GM23338 (cell line): ENCODE measurements around the gene JRKL. TPM values are rescaled to one million over a fixed set of nuclear protein-coding genes. Genes with fewer than 3 reads are reported as not detected.

Source experiments
- ATAC-seq: fragments of 200-7000 bp; cut with Tn5 transposase; 3 replicates; pipeline ENCODE4 v1.9.1; 2020
- DNase-seq: peaks from one replicate; pipeline ENCODE4 v3.0.0-alpha.2; 2015; ENCODE audit warnings: low spot score
- H2AFZ ChIP-seq: fragments of 200-600 bp; sonication (generic); 2 replicates; pipeline ENCODE4 v1.8.0; 2016; ENCODE audit warnings: antibody characterized with exemption, mild to moderate bottlenecking, moderate library complexity
- H3F3A ChIP-seq: fragments of 200-600 bp; sonication (generic); replicated peaks from 2 replicates; pipeline ENCODE4 v1.8.0; 2017; ENCODE audit warnings: antibody characterized with exemption, mixed run types, low read depth
- H3K27ac ChIP-seq: fragments of 200-600 bp; sonication (generic); 2 replicates; pipeline ENCODE4 v1.6.1; 2016; ENCODE audit warnings: low read depth
- H3K27me3 ChIP-seq: fragments of 200-600 bp; sonication (generic); 2 replicates; pipeline ENCODE4 v1.8.0; 2016; ENCODE audit warnings: mild to moderate bottlenecking, mixed run types, moderate library complexity; ENCODE audit not compliant: insufficient read depth
- H3K36me3 ChIP-seq: fragments of 200-600 bp; sonication (generic); 2 replicates; pipeline ENCODE4 v1.8.0; 2016; ENCODE audit warnings: mild to moderate bottlenecking; ENCODE audit not compliant: insufficient read depth
- H3K4me1 ChIP-seq: fragments of 200-600 bp; sonication (generic); 2 replicates; pipeline ENCODE4 v1.8.0; 2016; ENCODE audit warnings: mild to moderate bottlenecking, moderate library complexity; ENCODE audit not compliant: insufficient read depth
- H3K4me2 ChIP-seq: fragments of 200-600 bp; sonication (generic); 2 replicates; pipeline ENCODE4 v1.7.1; 2017; ENCODE audit warnings: mixed run types
- H3K4me3 ChIP-seq: fragments of 200-600 bp; sonication (generic); 2 replicates; pipeline ENCODE4 v1.6.1; 2016; ENCODE audit warnings: mixed run types
- H3K79me2 ChIP-seq: fragments of 200-600 bp; sonication (generic); replicated peaks from 2 replicates; pipeline ENCODE4 v1.8.0; 2017; ENCODE audit warnings: mild to moderate bottlenecking; ENCODE audit not compliant: insufficient read depth
- H3K9me2 ChIP-seq: fragments of 200-600 bp; sonication (generic); 2 replicates; pipeline ENCODE4 v1.8.0; 2017; ENCODE audit not compliant: insufficient read depth
- H4K20me1 ChIP-seq: fragments of 200-600 bp; sonication (generic); replicated peaks from 2 replicates; pipeline ENCODE4 v1.8.0; 2017; ENCODE audit warnings: mild to moderate bottlenecking; ENCODE audit not compliant: insufficient read depth
- H3K27ac Mint-ChIP-seq: 2 replicates; pipeline ENCODE4 v1.8.0; 2020; ENCODE audit warnings: inconsistent platforms, mild to moderate bottlenecking, moderate library complexity, mixed read lengths
- H3K27me3 Mint-ChIP-seq: 3 replicates; pipeline ENCODE4 v1.8.0; 2022; ENCODE audit warnings: low read depth, mild to moderate bottlenecking, moderate library complexity, mixed read lengths, inconsistent platforms; ENCODE audit not compliant: insufficient read depth, poor library complexity
- H3K36me3 Mint-ChIP-seq: 3 replicates; pipeline ENCODE4 v1.8.0; 2021; ENCODE audit warnings: low read depth, mild to moderate bottlenecking, inconsistent platforms, moderate library complexity, mixed read lengths
- H3K4me1 Mint-ChIP-seq: 3 replicates; pipeline ENCODE4 v1.8.0; 2020; ENCODE audit warnings: mild to moderate bottlenecking, inconsistent platforms, mixed read lengths
- H3K4me3 Mint-ChIP-seq: 3 replicates; pipeline ENCODE4 v1.8.0; 2021; ENCODE audit warnings: moderate library complexity, mild to moderate bottlenecking, inconsistent platforms, mixed read lengths
- H3K9me3 Mint-ChIP-seq: 3 replicates; pipeline ENCODE4 v1.8.0; 2020; ENCODE audit warnings: moderate library complexity, mild to moderate bottlenecking, inconsistent platforms, mixed read lengths
- CREB1 ChIP-seq: fragments of 250-450 bp; sonication (Bioruptor Pico); IDR thresholded peaks from 2 replicates; pipeline ENCODE4 v1.5.0; 2020; ENCODE audit warnings: low read depth, mild to moderate bottlenecking, moderate library complexity
- CTCF ChIP-seq, 2 experiments: fragments of 200-600 bp in 1 of 2; sonication (generic) in 1 of 2; conservative IDR thresholded peaks; 2 replicates each; pipeline versions ENCODE4 v1.5.1 to v1.6.1; 2016 to 2017; ENCODE audit warnings: antibody characterized with exemption in 2 of 2, low read depth in 2 of 2, mild to moderate bottlenecking in 2 of 2, moderate library complexity in 1 of 2
- ETS1 ChIP-seq: IDR thresholded peaks from 2 replicates; pipeline ENCODE4 v1.6.1; 2016; ENCODE audit warnings: antibody characterized with exemption
- EZH2 ChIP-seq: fragments of 200-600 bp; sonication (generic); IDR thresholded peaks from one replicate; pipeline ENCODE4 v1.8.0; 2017; ENCODE audit warnings: antibody characterized with exemption, mild to moderate bottlenecking, low read depth; ENCODE audit not compliant: unreplicated experiment
- EZH2phosphoT487 ChIP-seq: fragments of 200-600 bp; sonication (generic); IDR thresholded peaks from one replicate; pipeline ENCODE4 v1.8.1; 2018; ENCODE audit warnings: antibody characterized with exemption; ENCODE audit not compliant: unreplicated experiment
- JUNB ChIP-seq: IDR thresholded peaks from one replicate; pipeline ENCODE4 v1.6.1; 2016; ENCODE audit warnings: antibody characterized with exemption; ENCODE audit not compliant: unreplicated experiment
- NANOG ChIP-seq: IDR thresholded peaks from 2 replicates; pipeline ENCODE4 v1.6.1; 2016; ENCODE audit warnings: antibody characterized with exemption, borderline replicate concordance
- POLR2AphosphoS5 ChIP-seq: IDR thresholded peaks from 2 replicates; pipeline ENCODE4 v1.6.1; 2016; ENCODE audit warnings: antibody characterized with exemption, low read depth
- REST ChIP-seq: IDR thresholded peaks from one replicate; pipeline ENCODE4 v1.6.1; 2018; ENCODE audit warnings: antibody characterized with exemption; ENCODE audit not compliant: unreplicated experiment
- ZNF114 ChIP-seq: fragments of 250-450 bp; sonication (Bioruptor Pico); IDR thresholded peaks from 2 replicates; pipeline ENCODE4 v1.5.0; 2020; ENCODE audit warnings: mild to moderate bottlenecking, moderate library complexity
- ZNF331 ChIP-seq: fragments of 250-450 bp; sonication (Bioruptor Pico); IDR thresholded peaks from 2 replicates; pipeline ENCODE4 v1.5.0; 2020; ENCODE audit warnings: low read depth, mild to moderate bottlenecking, moderate library complexity
- ZNF462 ChIP-seq: fragments of 250-450 bp; sonication (Bioruptor Pico); IDR thresholded peaks from 2 replicates; pipeline ENCODE4 v1.5.0; 2020; ENCODE audit warnings: mild to moderate bottlenecking, moderate library complexity
- long read RNA-seq: library from polyadenylated mRNA; unstranded; transcript quantifications from one replicate; pipeline ENCODE4 v2.0.0, GENCODE V29; 2020; ENCODE audit not compliant: unreplicated experiment
- polyA plus RNA-seq: library from polyadenylated mRNA; unstranded; fragments of >200 nt; fragmentation: Nextera tagmentation; extraction: Ambion mirVana; gene quantifications from 2 replicates; pipeline ENCODE4 v1.2.1, GENCODE V29; 2016
- total RNA-seq: library from RNA; depleted of rRNA; stranded (reverse); fragments of >200 nt; shearing (Covaris generic); gene quantifications from 2 replicates; pipeline ENCODE4 v1.2.3, GENCODE V29; 2014; rRNA removed

The JRKL gene
- total RNA-seq: 4.5 and 5.2 TPM in 2 replicates
- 3.3 and 3.8 TPM in 2 replicates for polyA plus RNA-seq
- long read RNA-seq, partial matches to known transcripts: 0 of 5 reads
- long read RNA-seq, other reads (novel, unspliced or antisense): 3 of 5 reads

- Histone ChIP-seq H4K20me1 (no peaks in the 10 kb centered on the region), H3K4me1 (0 out of 2 replicates have a peak, but pooled peaks cover 11% of the 10 kb centered on the region), H3K4me2 (peak within 1 kb of the TSS; percentile 84), H3F3A (peaks cover 5% of the 10 kb centered on the region; the same call in 1 of the 2 replicates), H3K9me2 (no peaks in the 10 kb centered on the region), H3K4me3 (peak within 1 kb of the TSS; percentile 64), H2AFZ (peak within 1 kb of the TSS; percentile 79), H3K79me2 (peaks cover 35% of the 10 kb centered on the region), H3K27me3 (no peaks in the 10 kb centered on the region), H3K27ac (peak within 1 kb of the TSS; percentile 95), H3K36me3 (no peaks in the 10 kb centered on the region)
- peaks cover 10% of the 10 kb centered on the region; the same call in 2 of the 3 replicates for H3K9me3 Mint-ChIP-seq
- TF ChIP-seq EZH2phosphoT487: no peak
- TF ChIP-seq ETS1: peak; percentile 72
- TF ChIP-seq REST: no peak
- TF ChIP-seq CREB1 (CRISPR knock-in tag): no peak
- no peak for TF ChIP-seq EZH2
- TF ChIP-seq ZNF462 (CRISPR knock-in tag): no peak
- no peak; a peak in 1 of 4 replicates for TF ChIP-seq CTCF (conservative IDR thresholded peaks at IDR 0.05; ENCODE audit: low read depth in 2 of 2)
- TF ChIP-seq ZNF114 (CRISPR knock-in tag): no peak
- TF ChIP-seq NANOG: no peak
- TF ChIP-seq JUNB: no peak
- peak; percentile 92 for TF ChIP-seq POLR2AphosphoS5
- no peak for TF ChIP-seq ZNF331
- peak within 1 kb of the TSS; percentile 98 for H3K27ac Mint-ChIP-seq
- peaks cover 11% of the 10 kb centered on the region for H3K4me1 Mint-ChIP-seq
- peaks cover 1% of the 10 kb centered on the region for H3K27me3 Mint-ChIP-seq
- ATAC-seq (peak; percentile 95), DNase-seq (peak; percentile 99)
- peak within 1 kb of the TSS; percentile 95 for H3K4me3 Mint-ChIP-seq
- H3K36me3 Mint-ChIP-seq: peaks cover 15% of the 10 kb centered on the region; the same call in 2 of the 3 replicates
These were observed at the start of gene JRKL, which contains the start of gene CCDC82 for GRCh38 chr11:96389720-96390487. Gene JRKL, plus strand, starts transcription at chr11:96390013. Its CDS starts 637 bp downstream, at chr11:96390650. Gene CCDC82, minus strand, starts transcription at chr11:96389912. Its CDS starts 5,165 bp downstream, at chr11:96384747.
